Smooth muscle cell of the brain vasculature (primary cell): ENCODE measurements around the gene LEMD3.

Experiments
- DNase-seq: peaks from one replicate; pipeline ENCODE4 v3.0.0-alpha.2; 2012; ENCODE audit warnings: low read depth, low spot score

Gene LEMD3

DNA sequence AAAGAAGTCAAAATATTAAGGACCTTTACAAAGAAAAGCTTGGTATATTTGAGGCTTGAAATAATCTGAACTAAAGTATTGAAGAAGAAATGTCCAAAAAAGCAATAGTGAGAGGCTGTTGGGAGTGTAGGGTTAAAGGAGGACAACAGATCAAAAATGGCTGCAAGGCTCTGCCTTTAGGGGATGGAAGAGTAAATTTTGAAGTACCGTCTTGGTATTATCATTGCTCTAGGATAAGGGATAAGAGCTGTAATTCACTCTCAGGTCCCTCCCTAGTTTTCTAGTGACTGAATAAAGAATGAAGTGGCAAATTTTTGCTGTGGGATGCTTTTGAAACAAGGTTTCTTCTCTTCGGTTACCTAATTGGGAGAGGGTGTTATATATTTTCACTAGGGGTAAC lies 38.7 kb downstream of the LEMD3 start:
- no peak for DNase-seq

DNA sequence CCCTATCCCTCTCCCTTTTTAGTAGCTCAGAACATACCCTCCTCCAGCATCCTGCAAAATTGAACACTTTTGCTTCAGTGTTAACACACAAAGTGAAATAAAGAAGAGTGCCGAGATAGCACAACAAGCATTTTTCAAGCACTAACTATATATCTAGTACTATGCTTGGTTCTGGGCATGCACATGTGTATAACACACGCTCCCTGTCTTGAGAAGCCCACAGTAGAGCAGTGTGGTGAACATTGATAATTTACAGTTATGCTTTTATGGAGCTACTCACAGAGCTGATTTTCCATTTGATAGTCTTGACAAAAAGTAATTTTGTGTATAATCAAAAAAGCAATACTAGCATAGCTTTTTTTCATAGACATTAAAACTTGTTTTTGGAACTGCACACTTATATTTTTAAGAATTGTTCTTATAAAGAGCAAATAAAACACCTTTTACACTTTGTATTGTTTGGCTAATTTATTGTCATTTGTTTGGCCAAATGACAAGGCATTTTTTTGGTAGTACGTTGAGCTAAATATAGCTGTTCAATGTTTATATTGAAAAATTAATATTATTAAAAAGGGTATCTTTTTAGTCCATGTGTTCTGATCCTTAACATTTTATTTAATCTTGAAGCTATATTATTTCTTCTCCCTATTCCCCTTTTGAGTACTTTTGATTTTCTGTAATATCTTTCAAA lies 39.7 kb downstream of the LEMD3 start:
- no peak for DNase-seq

DNA sequence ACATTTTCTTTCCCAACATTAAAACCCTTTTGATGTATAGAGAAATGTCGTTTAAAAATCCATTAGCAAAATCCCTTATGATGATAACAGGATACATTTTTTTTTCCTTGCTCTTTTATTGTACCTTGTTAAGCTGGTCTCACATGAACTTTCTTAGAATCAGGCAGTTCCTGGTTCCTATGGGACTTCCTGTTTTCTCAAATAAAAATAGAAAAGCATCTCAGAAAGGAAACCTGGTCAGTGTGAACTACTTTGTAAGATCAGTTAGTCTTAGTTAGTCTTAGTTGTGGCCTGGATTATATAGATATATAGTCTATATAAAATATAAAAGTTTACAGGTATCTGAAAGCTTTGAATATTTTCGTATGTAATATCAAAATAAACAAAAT lies 40.3 kb downstream of the LEMD3 start:
- DNase-seq: no peak

DNA sequence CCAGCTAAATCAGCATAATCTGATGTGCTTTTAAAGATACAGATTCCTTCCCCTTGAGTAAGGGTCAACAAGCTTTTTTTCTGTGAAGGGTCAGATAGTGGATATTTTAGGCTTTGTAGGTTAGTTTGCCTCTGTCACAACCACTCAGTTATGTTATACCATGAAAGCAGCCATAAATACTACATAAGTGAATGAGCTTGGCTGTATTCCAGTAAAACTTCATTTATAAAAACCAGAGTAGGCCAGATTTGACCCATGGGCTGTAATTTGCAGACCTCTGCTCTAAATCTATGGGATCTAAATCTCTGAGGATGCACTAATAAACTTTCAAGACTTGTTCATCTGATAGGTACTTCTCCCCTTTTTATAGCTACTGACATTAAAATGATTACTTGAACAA lies 47.7 kb downstream of the LEMD3 start:
- no peak for DNase-seq

DNA sequence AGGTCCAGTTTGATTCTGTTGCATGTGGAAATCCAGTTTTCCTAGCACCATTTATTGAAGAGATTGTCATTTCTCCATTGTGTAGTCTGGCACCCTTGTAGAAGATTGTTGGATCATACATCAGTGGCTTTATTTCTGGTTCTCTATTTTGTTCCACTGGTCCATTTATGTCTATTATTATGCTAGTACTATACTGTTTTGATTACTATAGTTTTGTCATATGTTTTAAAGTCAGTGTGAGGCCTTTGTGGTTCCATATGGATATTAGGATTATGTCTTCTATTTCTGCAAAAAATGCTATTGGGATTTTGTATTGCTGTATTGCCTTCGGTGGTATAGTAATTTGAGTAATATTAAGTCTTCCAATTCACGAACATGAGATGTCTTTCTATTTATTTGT lies 51.4 kb downstream of the LEMD3 start:
- no peak for DNase-seq

DNA sequence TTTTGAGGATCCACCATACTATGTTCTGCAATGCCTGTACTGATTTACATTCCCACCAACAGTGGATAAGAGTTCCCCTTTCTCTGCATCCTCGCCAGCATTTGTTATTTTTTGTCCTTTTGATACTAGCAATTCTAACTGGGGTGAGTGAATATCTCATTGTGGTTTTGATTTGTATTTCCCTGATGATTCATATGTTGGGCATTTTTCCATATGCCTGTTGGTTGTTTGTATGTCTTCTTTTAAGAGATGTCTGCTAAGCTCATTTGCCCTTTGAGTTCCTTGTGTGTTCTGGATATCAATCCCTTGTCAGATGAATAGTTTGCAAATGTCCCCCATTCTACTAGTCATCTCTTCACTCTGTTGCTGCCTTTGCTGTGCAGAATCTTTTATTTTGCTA lies 60.1 kb downstream of the LEMD3 start:
- peak; percentile 54 for DNase-seq

DNA sequence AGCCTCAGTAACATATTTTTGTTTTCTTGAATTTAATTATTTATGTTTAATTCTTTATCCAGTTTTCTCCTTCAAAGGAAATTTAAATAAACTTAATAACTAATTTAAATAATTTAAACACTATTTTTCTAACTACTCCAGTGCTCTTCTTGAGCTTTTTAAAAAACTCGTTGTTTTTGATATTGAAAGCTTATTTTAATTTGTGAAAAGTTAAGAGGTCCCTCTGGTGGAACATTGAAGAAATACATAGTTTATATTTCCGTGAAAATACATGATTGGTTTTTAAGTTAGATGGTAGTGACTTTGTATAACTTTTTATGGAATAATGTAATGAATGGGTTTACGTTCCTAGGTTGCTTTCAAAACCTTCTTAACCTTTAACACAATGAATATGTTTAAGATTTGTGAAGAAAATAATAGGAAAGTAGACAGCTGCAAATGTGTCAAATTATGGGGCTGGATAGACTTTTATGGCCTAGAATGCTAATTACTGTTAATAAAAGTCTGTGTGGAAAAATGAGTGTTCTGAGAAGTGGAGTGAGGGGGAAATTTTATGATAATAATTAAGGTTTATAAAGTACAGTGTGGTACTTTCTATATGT lies 63.2 kb downstream of the LEMD3 start:
- DNase-seq: no peak

DNA sequence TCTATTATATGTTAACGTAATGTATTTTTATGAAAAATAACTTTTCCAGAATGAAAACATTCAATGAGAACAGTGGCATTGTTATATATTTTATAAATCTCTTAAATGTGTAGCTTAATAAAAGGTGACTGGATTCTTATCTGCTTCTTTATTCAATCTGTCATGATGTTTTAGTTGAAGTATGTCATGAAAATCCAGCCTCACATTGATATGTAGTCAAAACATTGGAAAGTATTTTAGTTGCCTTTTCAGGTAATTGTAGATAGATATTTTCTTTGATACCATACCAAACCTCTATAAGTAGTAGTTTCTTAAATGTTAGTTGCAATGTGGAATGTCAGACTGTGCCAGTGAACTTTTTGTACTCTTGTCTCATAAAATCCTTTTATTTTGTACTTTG lies 67.8 kb downstream of the LEMD3 start:
- no peak for DNase-seq

DNA sequence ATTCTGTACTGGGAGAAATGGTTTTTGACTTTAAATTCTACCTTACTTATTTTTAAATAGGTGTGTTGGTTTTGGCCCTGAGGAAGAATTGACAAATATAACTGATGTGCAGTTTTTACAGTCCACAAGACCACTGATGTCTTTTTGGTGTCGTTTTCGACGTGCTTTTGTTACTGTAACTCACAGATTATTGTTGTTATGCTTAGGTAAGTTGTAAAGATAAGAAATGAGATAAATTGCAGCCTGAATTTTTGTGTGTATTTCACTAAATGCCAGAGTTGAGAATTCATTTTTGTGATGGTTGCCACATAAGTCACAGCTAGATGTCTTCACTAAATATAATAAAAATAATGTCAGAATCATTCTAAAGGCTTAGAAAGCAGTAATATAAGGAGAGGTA lies 69.2 kb downstream of the LEMD3 start:
- DNase-seq: no peak

DNA sequence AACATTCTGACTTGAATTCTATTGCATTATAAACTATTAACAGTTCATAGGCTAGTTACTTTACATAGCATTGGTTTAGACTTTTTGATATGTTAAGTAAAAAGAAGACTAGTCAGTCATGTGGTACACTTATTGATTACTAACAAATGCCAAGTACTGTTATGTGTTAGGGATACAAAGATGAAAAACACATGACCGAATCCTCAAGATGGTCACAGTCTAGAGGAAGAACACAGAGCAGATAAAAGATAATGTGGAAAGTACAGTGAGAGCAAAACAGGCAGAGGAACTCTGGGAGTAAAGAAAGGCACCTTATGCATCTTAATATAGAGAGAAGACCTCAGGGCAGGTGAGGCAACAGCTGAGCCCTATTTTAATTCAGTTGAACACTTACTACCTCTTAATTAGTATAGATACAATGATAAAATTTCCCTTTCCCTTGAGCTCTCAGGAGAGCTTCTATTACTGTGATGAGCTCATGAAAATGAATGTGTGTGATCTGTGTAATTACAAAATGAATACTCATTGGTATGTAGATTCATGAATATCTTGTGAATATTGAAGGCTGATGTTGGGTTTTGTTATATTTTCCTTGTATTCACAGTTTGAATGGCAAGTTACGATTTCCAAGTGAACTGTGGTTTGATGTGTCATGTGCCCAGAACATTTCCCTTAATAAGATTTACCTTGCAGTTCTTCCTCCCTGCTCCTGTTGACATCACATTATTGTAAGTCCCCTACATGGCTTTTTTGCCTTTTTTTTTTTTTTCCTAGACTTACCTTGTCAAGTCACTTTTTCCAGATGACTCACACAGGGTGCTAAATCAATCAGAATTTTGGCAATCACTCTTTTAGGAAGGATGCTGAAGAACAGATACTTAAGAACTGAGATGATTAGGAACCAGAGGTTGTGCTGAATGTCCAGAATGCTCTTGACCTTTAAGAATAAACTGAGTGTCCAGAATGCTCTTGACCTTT lies 79.6 kb downstream of the LEMD3 start:
- no peak for DNase-seq

DNA sequence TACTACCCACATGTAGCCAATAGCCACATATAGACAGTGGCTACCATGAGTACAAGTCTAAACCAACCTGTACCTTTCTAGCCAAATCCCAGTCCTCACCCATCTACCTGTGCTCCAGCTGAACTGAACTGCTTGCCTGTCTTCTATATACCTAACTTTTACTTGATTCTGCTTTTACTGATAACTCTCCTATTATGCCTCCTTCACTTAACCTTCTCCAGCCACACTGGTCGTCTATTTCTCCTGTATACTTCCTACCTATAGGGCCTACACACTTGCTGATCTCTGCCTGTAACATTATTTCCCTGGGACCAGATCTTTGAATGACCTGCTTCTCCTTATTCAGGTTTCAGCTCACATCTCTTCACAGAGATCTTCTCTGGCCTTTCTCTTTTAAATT lies 83.1 kb downstream of the LEMD3 start:
- no peak for DNase-seq

DNA sequence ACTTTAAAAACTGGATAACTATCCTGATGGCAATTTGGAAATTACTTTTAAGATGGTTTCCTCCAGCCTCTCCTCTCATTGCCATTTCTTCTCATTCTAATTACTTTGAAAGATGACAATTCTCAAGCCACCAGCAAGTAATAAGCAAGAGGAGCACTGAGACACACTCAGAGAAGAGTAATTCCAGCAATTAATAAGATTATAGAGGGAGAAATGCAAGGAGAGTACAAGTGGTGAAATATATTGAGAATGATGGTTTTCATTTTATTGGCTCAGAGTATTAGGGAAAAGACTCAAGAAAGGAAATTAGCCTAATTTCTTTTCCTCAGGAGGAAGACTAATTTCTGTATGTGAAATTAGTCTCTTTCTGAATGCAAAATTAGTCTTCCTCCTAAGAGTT lies 88.6 kb downstream of the LEMD3 start:
- DNase-seq: no peak

DNA sequence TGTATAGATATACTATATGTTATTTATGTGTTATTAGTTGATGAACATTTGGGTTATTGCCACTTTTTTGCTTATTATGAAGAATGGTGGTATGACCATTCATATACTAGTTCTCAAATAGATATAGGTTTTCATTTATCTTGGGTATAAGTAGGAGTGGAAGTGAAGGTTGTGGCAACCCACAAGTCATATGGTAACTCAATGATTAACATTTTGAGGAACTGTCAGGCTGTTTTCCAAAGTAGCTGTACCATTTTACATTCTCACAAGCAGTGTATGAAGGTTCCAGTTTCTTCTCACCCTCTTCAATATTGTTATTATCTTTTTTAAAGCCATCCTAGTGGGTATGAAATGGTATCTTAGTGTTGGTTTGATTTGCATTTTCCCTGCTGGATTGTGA lies 90.1 kb downstream of the LEMD3 start:
- no peak for DNase-seq

DNA sequence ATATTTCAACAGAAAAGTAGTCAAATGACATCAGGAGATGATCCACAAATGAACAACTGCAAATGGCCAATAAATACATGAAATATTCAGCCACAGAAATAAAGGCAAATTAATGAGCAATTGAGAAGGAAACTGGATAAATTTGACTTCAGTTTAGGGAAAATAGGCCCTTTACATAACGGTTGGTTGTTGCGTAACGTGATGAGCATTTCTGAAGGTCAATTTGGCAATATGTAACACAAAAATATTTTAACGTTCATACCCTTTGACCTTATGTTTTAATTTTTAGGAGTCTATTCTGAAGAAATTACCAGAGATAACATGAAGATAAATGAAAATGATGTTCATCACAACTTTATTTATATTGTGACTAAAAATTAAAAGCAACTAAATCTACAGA lies 94.4 kb downstream of the LEMD3 start:
- DNase-seq: no peak

DNA sequence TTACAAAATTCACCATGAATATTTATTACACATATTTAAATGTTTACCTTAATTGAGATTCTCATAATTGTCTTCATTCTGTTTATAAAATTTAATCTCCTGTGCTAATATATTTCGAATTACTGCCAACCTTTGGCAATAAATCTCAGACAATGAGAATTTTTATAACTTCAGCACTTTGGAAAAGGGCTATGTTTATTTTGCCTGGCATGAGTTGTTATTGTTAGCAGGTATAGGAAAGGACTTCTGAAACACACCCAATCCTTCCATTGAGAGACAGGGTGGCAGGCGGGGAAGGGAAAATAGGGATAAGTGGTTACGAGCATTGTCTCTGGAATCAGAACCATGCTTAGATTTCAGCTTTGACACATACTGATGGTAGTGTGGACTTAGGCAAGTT lies 97.0 kb downstream of the LEMD3 start:
- DNase-seq: no peak

DNA sequence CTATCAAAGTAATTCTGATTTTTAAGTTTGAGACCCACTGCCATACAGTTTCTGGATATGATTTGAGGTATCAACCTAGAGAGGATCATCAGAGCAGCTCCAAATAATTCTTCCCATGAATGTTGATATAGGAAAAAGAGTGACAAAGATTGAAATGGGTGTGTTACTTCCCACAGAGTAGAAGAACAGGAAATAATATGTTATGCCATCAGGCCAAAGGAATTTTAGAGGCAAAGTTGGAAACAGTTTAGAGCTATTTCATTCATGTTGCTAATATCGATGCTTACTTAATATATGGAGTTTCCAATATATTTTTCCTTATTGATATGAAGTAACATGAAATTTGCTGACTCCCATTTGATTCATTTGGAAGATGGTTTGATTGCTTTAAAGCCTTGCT lies 100.2 kb downstream of the LEMD3 start:
- DNase-seq: no peak

DNA sequence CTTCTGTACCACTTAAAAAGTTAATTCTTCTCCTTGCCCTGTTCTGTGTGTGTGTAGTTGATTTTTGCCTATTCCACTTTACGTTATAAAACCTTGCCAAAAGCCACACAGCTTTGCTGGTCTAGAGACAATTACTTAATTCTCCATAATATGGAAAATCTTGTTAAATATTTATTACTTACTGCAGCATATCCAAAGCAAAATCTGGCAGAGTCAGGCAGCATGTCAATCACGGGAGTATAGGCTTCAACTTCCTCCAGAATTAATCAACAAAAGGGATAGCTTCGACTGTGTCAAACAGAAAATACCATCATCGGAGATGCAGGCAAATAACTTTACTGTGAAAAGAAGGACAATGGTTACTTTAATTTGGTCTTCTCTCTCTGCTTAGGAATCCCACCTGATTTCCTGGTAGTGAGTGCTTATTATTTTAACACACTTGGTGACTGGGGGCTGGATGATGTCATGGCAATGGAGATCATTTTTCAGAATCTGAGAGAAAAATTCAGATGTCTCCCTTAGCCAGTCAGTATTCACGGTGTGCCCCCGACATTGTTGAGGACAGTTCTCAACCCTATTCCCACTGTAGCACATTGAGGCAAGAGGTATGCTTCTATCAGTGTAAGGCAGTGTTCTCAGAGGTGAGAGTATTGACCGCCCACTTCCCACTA lies 105.4 kb downstream of the LEMD3 start:
- DNase-seq: no peak

DNA sequence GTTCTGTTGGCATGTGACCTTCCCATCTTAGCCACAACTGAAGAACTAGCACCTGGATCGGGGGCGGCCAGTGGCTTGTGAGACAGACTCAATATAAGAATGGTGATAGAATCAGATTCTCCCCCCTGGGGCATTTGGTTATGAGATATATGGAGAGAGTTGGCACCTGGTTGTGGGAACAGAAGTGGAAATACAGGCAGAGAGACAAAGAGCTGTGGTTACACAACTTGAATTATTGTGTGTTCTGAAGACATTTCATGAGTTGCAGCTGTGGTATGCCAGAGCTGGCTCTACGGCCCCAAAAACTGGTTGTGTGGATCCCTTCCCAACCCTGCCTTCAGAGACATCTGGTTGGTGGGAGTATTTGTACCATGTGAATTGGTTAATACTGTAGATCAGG lies 106.2 kb downstream of the LEMD3 start:
- DNase-seq: no peak

DNA sequence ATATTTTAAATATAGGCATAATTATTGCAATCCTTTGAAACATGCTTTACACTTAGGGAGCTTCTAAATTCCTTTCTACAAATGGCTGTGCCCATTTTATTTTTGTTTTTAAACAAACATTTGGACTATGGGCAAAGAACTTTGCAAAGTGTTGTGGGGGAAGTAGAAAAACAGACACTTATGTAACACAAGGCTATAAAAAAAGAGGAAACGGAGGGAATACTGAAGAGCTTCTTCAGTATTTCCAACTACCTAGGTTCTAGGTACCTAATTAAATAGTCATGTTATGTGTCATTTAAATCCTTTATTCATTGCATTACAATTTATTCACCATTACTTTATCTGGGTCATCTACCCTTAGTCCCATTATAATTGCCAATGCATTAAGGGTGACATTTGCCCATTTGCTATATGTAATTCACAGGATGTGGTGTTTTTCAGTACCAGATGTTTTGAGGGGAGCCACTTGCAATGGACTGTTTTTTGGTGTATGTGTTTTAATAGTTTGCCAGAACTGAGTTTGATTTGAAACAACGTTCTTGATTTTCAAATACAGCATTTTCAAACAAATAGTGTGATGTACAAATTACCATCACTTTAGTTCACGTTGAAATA lies 107.6 kb downstream of the LEMD3 start:
- DNase-seq: no peak

DNA sequence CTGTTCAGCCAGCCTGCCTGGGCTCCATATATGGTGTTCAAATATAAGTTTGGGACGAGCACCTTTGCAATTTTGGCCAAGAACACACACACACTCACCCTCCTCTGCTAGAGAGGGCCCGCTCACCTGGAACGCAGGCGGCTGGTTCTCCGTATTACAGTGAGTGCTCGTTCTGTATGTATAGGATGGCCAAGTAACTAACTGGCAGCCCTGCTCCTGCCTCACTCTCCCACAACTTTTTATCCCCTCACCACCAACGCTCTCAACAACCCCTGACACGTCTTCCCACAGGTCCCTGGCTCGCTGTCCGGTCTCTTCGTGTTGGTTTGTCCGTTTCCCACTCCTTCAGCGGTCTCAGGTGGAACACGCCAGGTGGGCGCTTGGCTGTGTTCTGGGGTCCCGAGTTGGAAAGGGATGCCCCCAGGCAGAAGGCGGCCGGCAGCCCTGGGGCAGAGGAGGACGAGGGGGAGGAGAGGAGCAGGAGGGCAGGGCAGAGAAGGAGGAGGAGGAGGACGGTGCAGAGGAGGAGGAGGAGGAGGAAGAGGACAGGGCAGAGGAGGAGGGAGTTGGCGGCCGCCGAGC lies 108.7 kb downstream of the LEMD3 start:
- DNase-seq: no peak
